HEK293T (cell line): ENCODE results near the gene MPZ.

Experiments
- FOXM1 ChIP-seq: fragments of 450-650 bp; IDR thresholded peaks from 2 replicates; pipeline ENCODE4 v1.6.1; 2017; ENCODE audit warnings: mild to moderate bottlenecking, borderline replicate concordance
- LEF1 ChIP-seq: fragments of 450-650 bp; IDR thresholded peaks from 2 replicates; pipeline ENCODE4 v1.6.1; 2017; ENCODE audit warnings: mild to moderate bottlenecking, borderline replicate concordance
- NFRKB ChIP-seq: fragments of 450-650 bp; IDR thresholded peaks from 2 replicates; pipeline ENCODE4 v1.6.1; 2016; ENCODE audit warnings: mild to moderate bottlenecking, moderate library complexity
- SUZ12 ChIP-seq: fragments of 450-650 bp; IDR thresholded peaks from 2 replicates; pipeline ENCODE4 v1.6.1; 2016; ENCODE audit warnings: mild to moderate bottlenecking
- TARDBP ChIP-seq: fragments of 450-650 bp; IDR thresholded peaks from 2 replicates; pipeline ENCODE4 v1.6.1; 2016

DNA sequence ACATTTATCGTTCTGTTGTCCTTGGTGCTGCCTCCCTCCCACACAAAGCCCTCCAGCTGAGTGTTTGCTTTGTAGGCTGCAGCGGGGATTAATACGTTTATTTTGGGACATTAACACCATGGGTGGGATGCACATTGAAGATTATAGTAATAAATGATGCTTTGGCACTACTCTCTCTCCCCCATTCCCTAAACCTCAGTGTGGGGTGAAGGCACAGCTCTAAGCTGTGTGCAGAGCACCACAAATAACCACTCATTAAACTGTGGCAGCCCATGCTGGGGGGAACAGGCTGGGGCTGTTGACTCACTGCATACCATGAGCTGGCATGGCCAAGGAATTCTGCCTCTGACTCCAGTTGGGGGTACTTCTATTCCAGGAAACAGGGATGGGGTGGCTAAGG lies 43.6 kb downstream of the MPZ start:
- TF ChIP-seq TARDBP (no peak), NFRKB (no peak), FOXM1 (no peak), LEF1 (no peak), SUZ12 (no peak)
